Measurements from ENCODE around the gene MALAT1. TPM values are rescaled to one million over a fixed set of nuclear protein-coding genes. Genes with fewer than 3 reads are reported as not detected.

Gene MALAT1
- total and polyA plus RNA-seq, 2 of the 13 experiments (the other 11 are each of a cell fraction or from before 2014, with no cell fraction given), result 143 to 1,237 TPM

GRCh38 chr11:65500387-65501185, 1.7 kb downstream of the MALAT1 start (continued):
- TF ChIP-seq ZNF574 (CRISPR knock-in tag; IDR thresholded peaks at IDR 0.05) (0 out of 2 replicates have a peak, but pooled peaks have one; percentile 28), POLR2AphosphoS5 (IDR thresholded peaks at IDR 0.05; ENCODE audit: low read depth, low read length) (peak; percentile 58), SPEN (CRISPR knock-in tag; IDR thresholded peaks at IDR 0.05; ENCODE audit: low read depth) (0 out of 2 replicates have a peak, but pooled peaks have one; percentile 19), ZSCAN5A (CRISPR knock-in tag; IDR thresholded peaks at IDR 0.05; ENCODE audit: borderline replicate concordance) (no peak), ZNF282 (IDR thresholded peaks at IDR 0.05; ENCODE audit: partially characterized antibody) (no peak), RAD21 (CRISPR knock-in tag; IDR thresholded peaks at IDR 0.05) (no peak), ZBTB43 (CRISPR knock-in tag; conservative IDR thresholded peaks at IDR 0.05) (no peak), ZNF724P (CRISPR knock-in tag; IDR thresholded peaks at IDR 0.05; ENCODE audit: borderline replicate concordance) (no peak), U2AF2 (IDR thresholded peaks at IDR 0.05; ENCODE audit: low read depth, low read length) (no peak), REPIN1 (CRISPR knock-in tag; IDR thresholded peaks at IDR 0.05; ENCODE audit: borderline replicate concordance, low read depth) (no peak), ATF1 (CRISPR knock-in tag; IDR thresholded peaks at IDR 0.05) (no peak), ZNF382 (CRISPR knock-in tag; IDR thresholded peaks at IDR 0.05; ENCODE audit: borderline replicate concordance) (no peak), FOXA1 (IDR thresholded peaks at IDR 0.05) (no peak), FOXA1 (CRISPR knock-in tag; IDR thresholded peaks at IDR 0.05) (no peak), ZNF318 (CRISPR knock-in tag; IDR thresholded peaks at IDR 0.05) (no peak)

Measured in HepG2 (cell line).